ENCODE measurements around the gene SVOPL. TPM values are rescaled to one million over a fixed set of nuclear protein-coding genes. Genes with fewer than 3 reads are reported as not detected.
"Not testable (repeated sequence)": the region's sequence is repeated elsewhere in the genome, so short reads cannot be mapped to it uniquely, and the experiment has no call there.

Gene SVOPL
- total RNA-seq, 1 donor from 2014 or later = not detected

DNA sequence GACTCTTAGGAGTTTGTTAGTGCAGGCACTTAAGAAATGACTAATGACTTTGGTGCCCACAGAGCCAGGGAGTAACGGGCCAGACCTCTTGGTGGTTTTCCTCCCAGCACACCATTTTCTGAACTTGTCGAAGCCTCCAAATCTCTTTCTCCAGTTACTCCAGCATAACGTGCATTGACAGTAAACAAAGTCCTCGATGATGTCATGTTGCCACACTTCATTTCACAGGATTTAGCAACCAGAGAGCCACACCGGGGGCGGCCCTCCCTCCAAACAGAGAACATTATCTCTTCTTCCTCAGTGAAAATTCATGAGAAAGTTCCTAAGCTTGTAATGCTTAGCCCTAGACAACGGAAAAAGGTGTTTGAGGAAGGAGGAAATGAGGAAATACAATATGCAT is 4.0 kb upstream of the SVOPL start:
- DNase-seq = no peak
- Mint-ChIP-seq H3K4me3 (no peak overlapping the region), H3K4me1 (no peaks in the 10 kb centered on the region), H3K27ac (no peak overlapping the region), H3K9me3 (no peaks in the 10 kb centered on the region), H3K36me3 (ENCODE audit: low read depth) (no peaks in the 10 kb centered on the region), H3K27me3 (peaks cover 2% of the 10 kb centered on the region)
- intact Hi-C loops (cut with micrococcal nuclease) = no loop called here
- no peak for ATAC-seq (ENCODE audit: low read depth)
- ChIA-PET POLR2A (no interaction called here), CTCF (no interaction called here)
- TF ChIP-seq, protein P1, sequence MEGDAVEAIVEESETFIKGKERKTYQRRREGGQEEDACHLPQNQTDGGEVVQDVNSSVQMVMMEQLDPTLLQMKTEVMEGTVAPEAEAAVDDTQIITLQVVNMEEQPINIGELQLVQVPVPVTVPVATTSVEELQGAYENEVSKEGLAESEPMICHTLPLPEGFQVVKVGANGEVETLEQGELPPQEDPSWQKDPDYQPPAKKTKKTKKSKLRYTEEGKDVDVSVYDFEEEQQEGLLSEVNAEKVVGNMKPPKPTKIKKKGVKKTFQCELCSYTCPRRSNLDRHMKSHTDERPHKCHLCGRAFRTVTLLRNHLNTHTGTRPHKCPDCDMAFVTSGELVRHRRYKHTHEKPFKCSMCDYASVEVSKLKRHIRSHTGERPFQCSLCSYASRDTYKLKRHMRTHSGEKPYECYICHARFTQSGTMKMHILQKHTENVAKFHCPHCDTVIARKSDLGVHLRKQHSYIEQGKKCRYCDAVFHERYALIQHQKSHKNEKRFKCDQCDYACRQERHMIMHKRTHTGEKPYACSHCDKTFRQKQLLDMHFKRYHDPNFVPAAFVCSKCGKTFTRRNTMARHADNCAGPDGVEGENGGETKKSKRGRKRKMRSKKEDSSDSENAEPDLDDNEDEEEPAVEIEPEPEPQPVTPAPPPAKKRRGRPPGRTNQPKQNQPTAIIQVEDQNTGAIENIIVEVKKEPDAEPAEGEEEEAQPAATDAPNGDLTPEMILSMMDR (IDR thresholded peaks at IDR 0.05) = no peak

- TF ChIP-seq, protein P1 (IDR thresholded peaks at IDR 0.05) = no peak
- Mint-ChIP-seq H3K9me3 (no peaks in the 10 kb centered on the region), H3K27ac (no peak overlapping the region), H3K36me3 (ENCODE audit: low read depth) (no peaks in the 10 kb centered on the region), H3K4me3 (no peak overlapping the region), H3K27me3 (no peaks in the 10 kb centered on the region), H3K4me1 (no peaks in the 10 kb centered on the region)
- no peak for ATAC-seq (ENCODE audit: low read depth)
- DNase-seq = no peak
- intact Hi-C loops (cut with micrococcal nuclease) = no loop called here
- ChIA-PET POLR2A (no interaction called here), CTCF (no interaction called here)
Observed at GRCh38 chr7:138701537-138701923, 368 bp upstream of the SVOPL start.

- DNase-seq (no peak), ATAC-seq (ENCODE audit: low read depth) (no peak)
- no peaks in the 10 kb centered on the region for H3K36me3 Mint-ChIP-seq (ENCODE audit: low read depth)
- TF ChIP-seq, protein P1 (IDR thresholded peaks at IDR 0.05) = no peak
- ChIA-PET POLR2A (no interaction called here), CTCF (no interaction called here)
- no peak overlapping the region for H3K4me3 Mint-ChIP-seq
- intact Hi-C loops (cut with micrococcal nuclease) = no loop called here
- H3K27me3 Mint-ChIP-seq = no peaks in the 10 kb centered on the region
- no peaks in the 10 kb centered on the region for H3K9me3 Mint-ChIP-seq
- H3K27ac Mint-ChIP-seq = no peak overlapping the region
- no peaks in the 10 kb centered on the region for H3K4me1 Mint-ChIP-seq
Observed at GRCh38 chr7:138699661-138700060, 1.5 kb downstream of the SVOPL start.

DNA sequence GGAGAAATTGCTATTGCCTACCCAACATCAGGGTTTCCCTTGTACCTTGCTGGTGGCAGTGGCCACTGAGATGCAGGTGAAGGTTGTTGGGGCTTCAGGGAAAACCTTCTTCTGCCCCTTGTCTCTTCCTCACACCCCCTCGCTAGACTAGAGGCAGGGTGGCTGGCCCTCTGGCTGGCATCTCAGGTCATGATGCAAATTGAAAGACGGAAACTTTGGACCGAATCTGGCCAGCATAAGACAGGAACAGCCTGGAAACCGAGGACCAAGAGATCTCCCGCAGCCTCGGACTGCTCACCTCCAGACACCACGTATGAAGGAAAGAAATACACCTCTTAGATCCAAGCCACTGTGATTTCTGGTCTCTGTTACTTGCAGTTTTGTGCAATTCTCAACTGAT is 2.9 kb downstream of the SVOPL start:
- Mint-ChIP-seq H3K4me1 (no peaks in the 10 kb centered on the region), H3K27me3 (no peaks in the 10 kb centered on the region)
- POLR2A ChIA-PET = no interaction called here

DNA sequence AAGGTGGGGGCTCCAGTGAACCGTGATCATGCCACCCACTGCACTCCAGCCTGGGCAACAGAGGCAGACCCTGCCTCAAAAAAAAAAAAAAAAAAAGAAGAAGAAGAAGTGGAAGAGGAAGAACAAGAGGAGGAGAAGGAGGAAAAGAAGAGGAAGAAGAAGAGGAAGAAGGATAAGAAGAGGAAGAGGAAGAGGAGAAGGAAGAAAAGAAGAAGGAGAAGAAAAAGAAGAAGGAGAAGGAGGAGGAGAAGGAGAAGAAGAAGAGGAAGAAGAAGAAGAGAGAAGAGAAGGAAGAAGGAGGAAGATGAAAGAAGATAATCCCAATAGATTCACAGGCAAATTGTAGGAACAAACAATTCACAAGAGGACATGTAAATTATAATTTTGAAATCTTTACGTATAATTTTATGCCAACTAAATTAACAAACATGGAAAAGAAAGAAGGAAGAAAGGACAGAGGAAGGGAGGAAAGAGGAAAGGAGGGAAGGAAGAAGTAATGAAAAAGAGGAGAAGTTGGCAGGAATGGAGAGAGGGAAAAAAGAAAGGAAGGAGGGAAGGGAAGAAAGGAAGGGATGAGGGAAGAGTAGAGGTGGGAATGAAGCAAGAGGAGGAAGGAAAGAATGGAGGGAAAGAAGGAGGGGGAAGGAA is 3.5 kb downstream of the SVOPL start:
- DNase-seq (no peak), ATAC-seq (ENCODE audit: low read depth) (no peak)
- ChIA-PET CTCF (no interaction called here), POLR2A (no interaction called here)
- Mint-ChIP-seq H3K4me1 (no peaks in the 10 kb centered on the region), H3K9me3 (no peaks in the 10 kb centered on the region), H3K27me3 (no peaks in the 10 kb centered on the region), H3K27ac (no peak overlapping the region), H3K36me3 (ENCODE audit: low read depth) (no peaks in the 10 kb centered on the region), H3K4me3 (no peak overlapping the region)
- TF ChIP-seq, protein P1 (IDR thresholded peaks at IDR 0.05) = no peak
- intact Hi-C loops (cut with micrococcal nuclease) = no loop called here

More for the DNA sequence above, 2.9 kb downstream of the SVOPL start:
- H3K36me3 Mint-ChIP-seq (ENCODE audit: low read depth) = no peaks in the 10 kb centered on the region
- H3K27ac Mint-ChIP-seq = no peak overlapping the region
- ATAC-seq (ENCODE audit: low read depth) (no peak), DNase-seq (no peak)
- intact Hi-C loops (cut with micrococcal nuclease) = no loop called here
- TF ChIP-seq, protein P1 (IDR thresholded peaks at IDR 0.05) = no peak
- H3K9me3 Mint-ChIP-seq = no peaks in the 10 kb centered on the region
- H3K4me3 Mint-ChIP-seq = no peak overlapping the region
- CTCF ChIA-PET = no interaction called here

DNA sequence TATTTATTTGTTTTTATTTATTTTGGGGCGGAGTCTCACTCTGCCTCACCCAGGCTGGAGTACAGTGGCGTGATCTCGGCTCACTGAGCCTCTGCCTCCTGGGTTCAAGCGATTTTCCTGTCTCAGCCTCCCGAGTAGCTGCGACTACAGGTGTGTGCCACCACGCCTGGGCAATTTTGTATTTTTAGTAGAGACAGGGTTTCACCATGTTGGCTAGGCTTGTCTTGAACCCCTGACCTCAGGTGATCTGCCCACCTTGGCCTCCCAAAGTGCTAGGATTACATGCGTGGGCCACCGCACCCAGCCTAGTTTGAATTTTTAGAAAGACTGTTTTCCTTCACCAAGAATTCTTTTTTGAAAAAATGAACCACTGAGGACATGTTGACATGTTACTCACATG is 5.4 kb downstream of the SVOPL start:
- not testable (repeated sequence) for ATAC-seq (ENCODE audit: low read depth)

More for the DNA sequence above, 5.4 kb downstream of the SVOPL start:
- H3K36me3 Mint-ChIP-seq (ENCODE audit: low read depth); POLR2A ChIA-PET; H3K9me3 Mint-ChIP-seq; CTCF ChIA-PET; H3K27ac Mint-ChIP-seq; H3K27me3 Mint-ChIP-seq; H3K4me3 Mint-ChIP-seq; DNase-seq; H3K4me1 Mint-ChIP-seq; intact Hi-C loops (cut with micrococcal nuclease): not testable (repeated sequence)
